T-helper 2 cell (primary cell): ENCODE results near the gene OS9.
"Not testable (repeated sequence)": the region's sequence is repeated elsewhere in the genome, so short reads cannot be mapped to it uniquely, and the experiment has no call there.

Experiments used
- DNase-seq, 5 experiments: peaks; one replicate each; pipeline versions ENCODE4 v3.0.0 to v3.0.0-alpha.2; 2012 to 2022

OS9 gene

DNA sequence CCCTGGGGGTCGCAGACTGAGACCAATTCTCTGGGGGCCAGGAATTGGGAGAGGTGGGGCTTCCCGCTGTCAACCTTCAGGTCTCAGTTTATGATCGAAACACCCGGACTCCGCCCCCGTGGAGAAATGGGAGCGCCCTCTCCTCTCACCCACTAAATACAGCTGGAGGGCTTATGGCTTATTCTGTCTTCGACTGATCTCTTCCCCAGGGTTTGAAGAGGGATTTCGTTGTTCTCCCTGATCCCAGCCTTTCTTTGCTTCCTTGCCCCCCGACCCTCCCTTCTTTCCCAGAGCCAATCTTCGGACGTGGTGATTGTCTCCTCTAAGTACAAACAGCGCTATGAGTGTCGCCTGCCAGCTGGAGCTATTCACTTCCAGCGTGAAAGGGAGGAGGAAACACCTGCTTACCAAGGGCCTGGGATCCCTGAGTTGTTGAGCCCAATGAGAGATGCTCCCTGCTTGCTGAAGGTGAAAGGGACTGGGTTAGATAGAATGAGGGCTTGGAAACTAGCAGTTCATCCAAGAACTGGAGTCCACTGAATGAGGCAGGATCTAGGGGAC is 607 bp downstream of the OS9 start:
- no peak for DNase-seq

DNA sequence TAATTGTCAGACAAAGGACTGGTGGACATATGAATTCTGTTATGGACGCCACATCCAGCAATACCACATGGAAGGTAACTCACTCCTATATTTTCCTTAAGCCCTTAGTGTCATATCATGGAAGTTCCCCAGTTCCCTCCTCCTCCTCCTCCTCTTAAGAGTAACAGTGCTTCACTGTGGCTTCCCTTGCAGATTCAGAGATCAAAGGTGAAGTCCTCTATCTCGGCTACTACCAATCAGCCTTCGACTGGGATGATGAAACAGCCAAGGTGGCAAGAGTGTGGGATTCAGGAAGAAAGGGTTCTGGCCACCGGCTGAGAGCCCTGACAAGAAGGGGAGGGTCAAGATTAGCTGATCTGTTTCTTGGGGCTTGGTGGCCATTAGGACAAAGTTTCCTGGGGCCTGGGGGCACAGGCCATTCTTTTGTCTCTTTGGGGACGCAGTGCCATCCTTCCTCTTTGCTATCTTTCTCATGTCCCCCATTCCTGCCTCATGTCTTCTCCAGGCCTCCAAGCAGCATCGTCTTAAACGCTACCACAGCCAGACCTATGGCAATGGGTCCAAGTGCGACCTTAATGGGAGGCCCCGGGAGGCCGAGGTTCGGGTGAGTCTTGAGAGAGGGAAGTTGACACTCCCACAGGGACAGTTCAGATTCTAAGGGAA is 2.0 kb downstream of the OS9 start:
- DNase-seq, result no peak

DNA sequence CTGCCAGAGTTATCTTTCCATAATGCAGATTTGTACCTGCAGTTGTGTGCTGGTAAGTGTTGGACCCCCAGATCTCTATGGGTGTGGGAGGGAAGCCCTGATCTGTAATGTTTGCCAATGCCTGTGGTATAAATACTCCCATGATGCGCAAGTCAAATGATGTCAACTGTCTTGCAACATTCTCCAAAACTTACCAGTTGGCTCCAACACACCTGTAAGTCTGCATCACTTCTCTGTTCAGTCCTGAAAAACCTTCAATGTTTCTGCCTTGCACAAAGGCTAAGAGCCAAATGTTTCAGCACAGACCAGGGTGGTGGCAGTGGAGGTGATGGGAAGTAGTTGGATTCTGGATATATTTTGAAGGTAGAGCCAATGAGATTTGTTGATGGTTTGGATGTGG is 3.1 kb downstream of the OS9 start:
- no peak for DNase-seq

DNA sequence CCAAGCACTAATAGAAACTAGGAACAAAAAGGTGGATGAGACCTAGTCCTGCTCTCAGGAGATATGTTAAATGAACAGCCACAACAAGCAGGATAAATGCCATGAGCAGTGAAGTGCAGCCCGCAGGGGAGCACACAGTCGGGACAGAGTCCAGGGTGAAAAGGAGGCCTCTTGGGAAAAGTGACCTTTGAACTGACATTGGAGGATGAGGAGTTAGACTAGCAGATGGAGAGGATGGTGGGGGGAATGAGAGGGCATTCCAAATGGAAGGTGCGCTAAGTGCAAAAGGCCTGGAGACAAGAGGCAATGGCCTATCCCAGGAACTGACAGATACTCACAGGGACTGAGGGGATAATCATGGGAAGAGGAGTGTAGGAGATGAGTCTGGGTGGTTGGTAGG is 4.5 kb downstream of the OS9 start:
- DNase-seq, result no peak

DNA sequence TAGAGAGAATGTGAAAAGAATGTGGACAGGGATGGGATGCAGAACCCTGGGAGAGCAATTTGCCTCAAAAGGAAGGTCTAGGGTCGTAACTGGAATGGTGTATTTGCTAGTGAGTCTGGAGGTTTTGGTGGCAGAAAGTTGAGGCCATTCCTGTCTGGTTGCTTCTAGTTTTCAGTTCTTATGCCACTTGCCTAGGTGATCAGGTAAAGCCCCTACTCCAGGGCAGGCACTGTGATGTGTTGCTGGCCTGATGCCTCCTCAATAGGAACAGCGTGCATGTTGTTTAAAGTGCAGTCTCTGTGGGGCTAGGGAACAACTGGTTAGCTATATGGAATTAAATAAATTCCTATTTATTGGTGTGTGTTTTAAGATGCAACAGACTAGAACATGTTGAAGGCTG is 6.4 kb downstream of the OS9 start:
- DNase-seq, result no peak

DNA sequence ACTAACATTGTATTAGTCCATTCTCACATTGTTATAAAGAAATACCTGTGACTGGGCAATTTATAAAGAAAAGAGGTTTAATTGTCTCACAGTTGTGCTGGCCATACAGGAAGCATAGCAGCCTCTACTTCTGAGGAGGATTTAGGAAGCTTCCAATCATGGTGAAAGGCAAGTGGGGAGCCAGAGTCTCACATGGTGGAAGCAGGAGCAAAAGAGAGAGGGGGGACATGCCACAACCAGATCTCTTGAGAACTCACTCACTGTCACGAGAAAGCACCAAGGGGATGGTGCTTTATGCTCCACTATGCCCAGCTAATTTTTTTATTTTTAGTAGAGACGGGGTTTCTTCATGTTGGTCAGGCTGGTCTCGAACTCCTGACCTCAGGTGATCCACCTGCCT is 13.3 kb downstream of the OS9 start:
- no peak for DNase-seq

DNA sequence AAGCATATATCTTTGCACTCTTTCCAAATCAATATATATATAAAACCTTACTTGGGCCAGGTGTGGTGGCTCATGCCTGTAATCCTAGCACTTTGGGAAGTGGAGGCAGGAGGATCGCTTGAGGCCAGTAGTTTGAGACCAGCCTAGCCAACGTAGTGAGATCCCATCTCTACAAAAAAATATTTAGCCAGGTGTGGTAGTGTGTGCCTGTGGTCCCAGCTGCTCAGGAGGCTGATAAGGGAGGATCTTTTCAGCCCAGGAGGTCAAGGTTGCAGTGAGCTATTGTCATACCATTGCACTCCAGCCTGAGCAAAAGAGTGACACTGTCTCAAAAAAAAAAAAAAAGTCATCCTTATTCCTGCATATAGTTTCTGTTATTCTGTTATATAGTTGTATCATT is 14.4 kb downstream of the OS9 start:
- no peak for DNase-seq

DNA sequence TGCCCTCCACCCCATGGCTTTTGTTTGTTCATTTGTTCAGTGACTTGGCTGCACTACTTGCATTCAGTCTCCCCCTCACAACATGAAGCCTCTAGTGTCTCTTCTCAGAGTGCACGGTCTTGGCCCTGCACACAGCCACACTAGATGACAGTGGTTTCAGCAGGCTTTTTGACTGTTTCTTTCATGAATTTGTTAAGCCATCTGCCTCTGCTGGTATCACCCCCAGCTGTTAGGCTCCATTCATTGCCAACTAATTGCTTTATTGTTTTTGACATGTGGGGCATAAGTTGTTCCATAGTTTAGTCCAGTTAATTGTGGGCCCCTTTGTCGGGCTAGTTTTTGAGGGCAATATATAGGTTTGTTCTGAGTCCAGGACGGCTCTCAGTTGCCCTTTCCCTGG is 18.8 kb downstream of the OS9 start:
- DNase-seq, result no peak

DNA sequence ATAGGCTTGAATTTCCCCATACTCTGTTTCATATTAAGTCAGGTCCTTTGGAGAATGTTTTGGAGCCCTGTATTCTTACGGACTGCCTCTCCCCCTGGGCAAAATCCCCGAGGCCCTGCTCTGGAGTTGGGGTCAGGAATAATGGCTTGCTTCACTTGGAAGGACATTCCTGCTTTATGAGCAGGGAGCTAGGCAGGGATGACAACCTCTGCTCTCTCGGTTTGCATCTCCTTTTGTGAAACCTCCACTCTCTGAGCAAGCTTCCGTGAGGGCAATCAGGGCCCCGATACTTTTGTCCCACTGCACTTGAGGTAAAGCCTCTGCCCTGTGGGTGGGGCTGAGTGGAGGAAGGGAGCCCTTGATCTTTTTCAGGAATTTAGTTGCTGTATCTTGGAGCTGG is 19.3 kb downstream of the OS9 start:
- no peak for DNase-seq

DNA sequence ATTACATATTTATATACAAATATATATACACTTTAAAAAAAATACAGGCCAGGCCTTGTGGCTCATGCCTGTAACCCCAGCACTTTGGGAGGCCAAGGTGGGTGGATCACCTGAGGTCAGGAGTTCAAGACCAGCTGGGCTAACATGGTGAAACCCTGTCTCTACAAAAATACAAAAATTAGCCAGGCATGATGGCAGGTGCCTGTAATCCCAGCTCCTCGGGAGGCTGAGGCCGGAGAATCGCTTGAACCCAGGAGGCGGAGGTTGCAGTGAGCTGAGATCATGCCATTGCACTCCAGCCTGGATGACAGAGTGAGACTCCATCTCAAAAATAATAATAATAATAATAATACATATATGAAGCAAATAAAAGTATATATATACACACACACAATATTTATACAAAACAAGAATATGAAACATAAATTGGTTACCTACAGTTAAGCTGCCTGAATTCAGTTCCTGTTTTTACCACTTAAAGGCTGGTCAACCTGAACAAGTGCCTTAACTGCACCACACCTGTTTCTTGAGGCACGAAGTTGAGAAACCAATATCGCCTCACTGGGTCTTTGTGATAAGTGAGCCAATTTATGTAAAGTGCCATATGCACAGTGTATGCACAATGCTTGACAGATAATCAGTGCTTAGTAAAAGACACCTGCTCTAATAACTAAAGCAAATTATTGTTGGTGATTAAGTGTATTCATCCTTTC is 21.3 kb downstream of the OS9 start:
- DNase-seq, result not testable (repeated sequence)

DNA sequence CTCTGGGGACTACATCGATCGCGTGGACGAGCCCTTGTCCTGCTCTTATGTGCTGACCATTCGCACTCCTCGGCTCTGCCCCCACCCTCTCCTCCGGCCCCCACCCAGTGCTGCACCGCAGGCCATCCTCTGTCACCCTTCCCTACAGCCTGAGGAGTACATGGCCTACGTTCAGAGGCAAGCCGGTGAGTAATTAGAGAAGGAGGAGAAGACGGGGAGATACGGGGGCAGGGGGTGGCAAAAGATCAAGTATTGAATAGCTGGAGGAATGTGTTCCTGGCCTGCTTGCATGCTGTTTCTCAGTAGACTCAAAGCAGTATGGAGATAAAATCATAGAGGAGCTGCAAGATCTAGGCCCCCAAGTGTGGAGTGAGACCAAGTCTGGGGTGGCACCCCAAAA is 21.9 kb downstream of the OS9 start:
- no peak for DNase-seq

DNA sequence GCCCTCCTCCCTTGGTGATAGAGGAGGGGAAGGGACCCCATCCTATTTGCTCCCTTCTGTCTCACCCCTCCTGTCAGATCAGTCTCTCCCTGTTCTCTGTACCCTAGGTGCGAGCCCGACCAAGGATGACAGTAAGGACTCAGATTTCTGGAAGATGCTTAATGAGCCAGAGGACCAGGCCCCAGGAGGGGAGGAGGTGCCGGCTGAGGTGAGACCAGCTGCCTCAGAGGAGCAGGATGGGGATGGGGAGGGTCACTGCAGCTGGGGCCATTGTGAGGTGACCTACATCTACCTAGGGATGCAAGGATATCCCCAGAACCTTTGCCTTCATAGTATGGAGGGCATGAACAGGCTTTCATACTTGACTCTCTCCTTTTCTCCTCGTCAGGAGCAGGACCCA is 22.4 kb downstream of the OS9 start:
- no peak for DNase-seq

DNA sequence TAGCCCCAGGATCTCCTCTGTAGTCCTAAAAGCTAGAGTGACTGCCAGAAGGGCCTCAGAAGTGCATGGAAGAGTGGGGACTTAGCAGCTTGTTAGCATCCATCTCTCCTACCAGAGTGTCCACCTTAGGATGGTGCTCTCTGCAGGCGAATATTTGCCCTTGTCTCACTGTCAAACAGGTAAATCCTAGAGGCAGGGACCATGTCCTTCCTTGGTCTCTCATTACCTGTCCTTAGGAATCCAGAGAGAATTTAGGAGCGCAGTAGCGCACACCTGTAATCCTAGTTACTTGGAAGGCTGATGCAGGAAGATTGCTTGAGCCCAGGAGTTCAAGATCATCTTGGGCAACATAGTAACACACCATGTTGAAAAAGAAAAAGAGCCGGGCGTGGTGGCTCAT is 23.2 kb downstream of the OS9 start:
- no peak for DNase-seq

DNA sequence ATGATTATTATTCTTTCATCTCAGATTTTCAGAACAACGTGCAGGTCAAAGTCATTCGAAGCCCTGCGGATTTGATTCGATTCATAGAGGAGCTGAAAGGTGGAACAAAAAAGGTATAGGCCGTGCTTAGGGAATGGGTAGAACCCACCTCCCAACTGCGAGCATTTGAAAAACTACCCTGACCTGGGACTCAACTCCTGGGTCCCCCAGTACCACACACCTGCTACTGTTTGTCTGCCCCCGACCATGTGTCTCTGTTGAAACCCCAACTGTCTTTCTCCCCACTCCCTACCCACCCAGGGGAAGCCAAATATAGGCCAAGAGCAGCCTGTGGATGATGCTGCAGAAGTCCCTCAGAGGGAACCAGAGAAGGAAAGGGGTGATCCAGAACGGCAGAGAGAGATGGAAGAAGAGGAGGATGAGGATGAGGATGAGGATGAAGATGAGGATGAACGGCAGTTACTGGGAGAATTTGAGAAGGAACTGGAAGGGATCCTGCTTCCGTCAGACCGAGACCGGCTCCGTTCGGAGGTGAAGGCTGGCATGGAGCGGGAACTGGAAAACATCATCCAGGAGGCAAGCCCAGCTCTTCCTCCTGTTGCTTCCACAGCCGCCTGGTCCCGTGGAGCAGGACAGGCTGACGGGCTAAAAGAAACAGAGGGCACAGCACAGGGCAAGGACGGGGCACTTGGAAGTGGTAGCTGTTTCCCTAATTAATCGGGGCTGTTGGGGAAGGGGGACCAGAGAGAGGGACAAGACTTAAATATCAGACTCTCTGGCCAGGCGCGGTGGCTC is 24.1 kb downstream of the OS9 start:
- no peak for DNase-seq

DNA sequence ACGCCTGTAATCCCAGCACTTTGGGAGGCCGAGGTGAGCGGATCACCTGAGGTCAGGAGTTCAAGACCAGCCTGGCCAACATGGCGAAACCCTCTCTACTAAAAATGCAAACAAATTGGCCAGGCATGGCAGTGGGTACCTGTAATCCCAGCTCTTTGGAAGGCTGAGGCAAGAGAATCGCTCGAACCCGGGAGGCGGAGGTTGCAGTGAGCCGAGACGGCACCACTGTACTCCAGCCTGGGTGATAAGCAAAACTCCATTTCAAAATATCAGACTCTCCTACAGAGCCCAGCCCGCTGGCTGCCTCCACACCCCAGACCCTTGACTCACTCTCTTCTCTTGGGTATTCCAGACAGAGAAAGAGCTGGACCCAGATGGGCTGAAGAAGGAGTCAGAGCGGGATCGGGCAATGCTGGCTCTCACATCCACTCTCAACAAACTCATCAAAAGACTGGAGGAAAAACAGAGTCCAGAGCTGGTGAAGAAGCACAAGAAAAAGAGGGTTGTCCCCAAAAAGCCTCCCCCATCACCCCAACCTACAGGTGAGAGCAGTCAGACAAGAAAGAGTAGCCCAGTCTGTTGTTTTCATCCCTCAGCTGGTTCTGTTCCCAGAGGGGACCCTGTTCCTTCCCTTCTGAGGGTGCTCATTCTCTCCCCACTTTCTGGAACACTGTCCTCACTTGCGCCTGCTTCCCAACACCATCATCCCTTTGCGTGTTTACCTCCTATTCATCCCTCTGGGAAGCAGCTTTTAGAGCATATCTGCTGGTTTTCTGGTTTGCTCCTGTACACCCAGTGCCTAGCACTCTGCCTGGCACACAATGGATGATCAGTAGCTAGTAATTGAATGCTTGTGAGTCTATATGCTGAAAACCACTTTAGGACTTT is 25.0 kb downstream of the OS9 start:
- no peak for DNase-seq

DNA sequence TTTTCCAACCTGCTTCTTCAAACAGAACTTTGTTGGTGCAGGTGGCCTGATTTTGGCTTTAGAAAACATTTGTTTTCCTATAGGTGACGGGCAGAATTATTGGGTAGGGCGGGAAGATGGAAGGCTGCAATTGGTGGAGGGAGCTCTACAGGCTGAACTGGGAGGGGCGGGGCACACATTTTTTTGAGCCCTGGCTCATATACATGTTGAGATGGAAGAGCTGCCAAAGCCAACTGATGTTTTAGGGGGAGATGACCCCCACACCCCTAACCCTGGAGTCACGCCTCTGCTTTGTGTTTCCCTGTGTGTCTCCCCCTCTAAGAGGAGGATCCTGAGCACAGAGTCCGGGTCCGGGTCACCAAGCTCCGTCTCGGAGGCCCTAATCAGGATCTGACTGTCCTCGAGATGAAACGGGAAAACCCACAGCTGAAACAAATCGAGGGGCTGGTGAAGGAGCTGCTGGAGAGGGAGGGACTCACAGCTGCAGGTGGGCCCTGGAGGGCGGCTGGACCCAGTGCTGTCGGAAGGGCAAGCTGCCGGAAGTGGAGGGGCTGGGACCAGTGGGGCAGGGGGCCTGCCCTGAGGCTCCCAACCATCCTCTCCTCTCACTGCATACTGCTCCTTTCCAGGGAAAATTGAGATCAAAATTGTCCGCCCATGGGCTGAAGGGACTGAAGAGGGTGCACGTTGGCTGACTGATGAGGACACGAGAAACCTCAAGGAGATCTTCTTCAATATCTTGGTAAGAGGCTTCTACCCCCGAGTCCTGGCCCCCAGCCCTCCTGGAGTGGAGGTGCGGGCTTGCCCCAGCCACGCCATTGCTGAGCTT is 26.1 kb downstream of the OS9 start:
- DNase-seq, result no peak

DNA sequence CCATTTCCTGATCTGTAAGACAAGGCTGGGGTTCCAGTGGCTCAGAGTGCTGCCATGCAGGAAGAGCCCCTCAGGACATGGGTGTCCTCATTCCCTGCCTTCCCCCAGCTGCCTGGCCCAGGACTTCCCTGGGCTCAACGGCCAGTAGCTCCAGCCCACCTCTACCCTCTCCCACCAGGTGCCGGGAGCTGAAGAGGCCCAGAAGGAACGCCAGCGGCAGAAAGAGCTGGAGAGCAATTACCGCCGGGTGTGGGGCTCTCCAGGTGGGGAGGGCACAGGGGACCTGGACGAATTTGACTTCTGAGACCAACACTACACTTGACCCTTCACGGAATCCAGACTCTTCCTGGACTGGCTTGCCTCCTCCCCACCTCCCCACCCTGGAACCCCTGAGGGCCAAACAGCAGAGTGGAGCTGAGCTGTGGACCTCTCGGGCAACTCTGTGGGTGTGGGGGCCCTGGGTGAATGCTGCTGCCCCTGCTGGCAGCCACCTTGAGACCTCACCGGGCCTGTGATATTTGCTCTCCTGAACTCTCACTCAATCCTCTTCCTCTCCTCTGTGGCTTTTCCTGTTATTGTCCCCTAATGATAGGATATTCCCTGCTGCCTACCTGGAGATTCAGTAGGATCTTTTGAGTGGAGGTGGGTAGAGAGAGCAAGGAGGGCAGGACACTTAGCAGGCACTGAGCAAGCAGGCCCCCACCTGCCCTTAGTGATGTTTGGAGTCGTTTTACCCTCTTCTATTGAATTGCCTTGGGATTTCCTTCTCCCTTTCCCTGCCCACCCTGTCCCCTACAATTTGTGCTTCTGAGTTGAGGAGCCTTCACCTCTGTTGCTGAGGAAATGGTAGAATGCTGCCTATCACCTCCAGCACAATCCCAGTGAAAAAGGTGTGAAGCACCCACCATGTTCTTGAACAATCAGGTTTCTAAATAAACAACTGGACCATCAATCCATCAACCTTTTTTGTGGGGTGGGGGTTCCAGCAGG is 27.0 kb downstream of the OS9 start:
- DNase-seq, result no peak

DNA sequence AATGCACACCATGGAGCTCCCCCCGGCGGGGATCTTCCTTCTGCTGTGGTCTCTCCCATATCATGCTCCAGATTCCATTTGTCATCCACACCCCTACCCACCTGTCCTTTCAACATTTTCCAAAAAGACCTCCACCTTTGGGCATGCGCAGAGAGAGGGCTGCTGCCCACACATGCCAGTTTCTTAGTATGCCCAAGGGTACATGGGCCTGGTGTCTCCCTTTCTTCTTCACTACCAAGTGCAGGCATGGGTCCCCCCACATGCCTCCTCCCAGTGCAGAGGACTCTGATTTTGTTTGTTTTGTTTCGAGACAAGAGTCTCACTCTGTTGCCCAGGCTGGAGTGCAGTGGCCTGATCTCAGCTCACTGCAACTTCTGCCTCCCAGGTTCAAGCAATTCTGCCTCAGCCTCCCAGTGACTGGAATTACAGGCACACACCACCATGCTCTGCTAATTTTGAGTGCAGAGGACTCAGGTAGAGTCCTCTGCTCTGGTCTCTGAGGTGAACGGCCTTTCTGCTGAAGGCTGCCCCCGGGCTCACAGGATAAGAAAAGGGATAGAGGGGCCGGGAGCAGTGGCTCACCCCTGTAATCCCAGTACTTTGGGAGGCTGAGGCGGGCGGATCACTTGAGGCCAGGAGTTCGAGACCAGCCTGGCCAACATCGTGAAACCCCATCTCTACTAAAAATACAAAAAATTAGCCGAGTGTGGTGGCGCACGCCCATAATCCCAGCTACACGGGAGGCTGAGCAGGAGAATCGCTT is 28.1 kb downstream of the OS9 start:
- DNase-seq, result not testable (repeated sequence)
